Uterus (tissue), 2 donors: Measurements from ENCODE around the gene ZBTB46.

Experiments used
- CTCF ChIP-seq, 4 experiments: fragments of 200-600 bp in 2 of 4; fragments of 450-650 bp in 2 of 4; sonication (generic) in 2 of 4; IDR thresholded peaks; one replicate each; pipeline ENCODE4 v1.5.1; 2016 to 2019; ENCODE audit warnings: antibody characterized with exemption in 4 of 4, mild to moderate bottlenecking in 2 of 4, moderate library complexity in 1 of 4
- POLR2A ChIP-seq, 2 donors: fragments of 450-650 bp; IDR thresholded peaks; one replicate each; pipeline ENCODE4 v1.6.1; 2016; ENCODE audit warnings: antibody characterized with exemption in 2 of 2, mild to moderate bottlenecking in 1 of 2, moderate library complexity in 1 of 2

DNA sequence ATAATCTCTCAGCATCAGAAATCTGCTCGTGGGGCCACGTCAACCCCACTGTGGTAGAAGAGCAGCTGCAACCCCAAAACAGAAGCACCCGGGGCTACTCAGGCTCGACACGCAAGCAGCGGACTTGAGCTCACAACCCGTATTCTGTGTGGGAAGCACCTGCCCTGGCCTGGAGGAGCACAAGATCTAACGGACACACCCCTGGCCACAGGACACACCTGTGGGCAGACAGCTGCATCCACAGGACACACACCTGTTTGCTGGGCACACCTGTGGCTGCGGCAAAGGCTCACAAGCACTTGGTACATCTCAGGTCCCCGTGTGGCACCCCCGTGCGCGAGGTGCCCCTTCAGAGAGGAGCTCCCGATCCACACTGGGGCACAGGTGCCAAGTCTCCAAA, 36.5 kb downstream of the ZBTB46 start:
- TF ChIP-seq POLR2A (IDR thresholded peaks at IDR 0.05) (no peak), CTCF (IDR thresholded peaks at IDR 0.05) (no peak)
